ENCODE results near the gene HIC2.
A peak's percentile ranks its signal among the peaks of the same experiment; 100 is the strongest.
"Not testable (repeated sequence)": the region's sequence is repeated elsewhere in the genome, so short reads cannot be mapped to it uniquely, and the experiment has no call there.

HIC2 gene

DNA sequence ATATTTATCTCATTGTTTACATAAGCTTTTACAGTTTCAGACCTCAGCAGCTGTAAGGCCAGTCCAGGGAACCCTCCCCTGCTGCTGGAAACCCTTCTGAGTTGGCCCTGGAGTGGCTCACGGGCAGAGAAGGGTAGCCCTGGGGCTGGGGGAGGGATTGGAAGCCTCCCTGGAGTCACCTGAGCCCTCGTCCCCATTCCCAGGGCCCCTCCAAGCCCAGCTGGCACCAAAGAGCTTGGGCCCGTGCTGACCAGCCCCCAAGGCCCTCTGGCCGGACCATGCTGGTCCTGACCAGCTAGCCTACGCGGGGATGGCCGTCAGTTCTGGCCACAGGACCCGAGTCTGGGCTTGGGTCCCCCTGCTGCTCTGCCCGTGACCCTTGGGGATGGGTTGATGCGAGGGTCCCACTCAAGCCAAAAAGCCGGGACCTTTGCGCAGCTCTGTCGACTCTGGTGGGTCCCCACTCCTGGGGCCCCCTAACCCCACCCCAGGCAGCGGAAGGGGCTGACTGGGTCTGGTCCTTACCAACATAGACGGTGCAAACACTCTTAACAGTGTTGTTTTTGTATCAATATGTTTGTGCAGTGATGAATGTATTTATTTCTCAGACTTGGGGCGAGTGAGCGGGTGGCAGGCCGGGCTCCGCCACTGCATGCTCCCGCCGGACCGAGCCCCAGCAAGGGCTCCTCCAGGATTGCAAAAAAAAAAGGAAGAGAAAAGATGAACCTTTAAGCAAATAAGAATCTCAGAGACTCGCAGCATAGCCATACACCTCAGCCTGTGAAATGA, 32.6 kb downstream of the HIC2 start:
- no peak for DNase-seq (ENCODE audit: low read depth in 2 of 2)

DNA sequence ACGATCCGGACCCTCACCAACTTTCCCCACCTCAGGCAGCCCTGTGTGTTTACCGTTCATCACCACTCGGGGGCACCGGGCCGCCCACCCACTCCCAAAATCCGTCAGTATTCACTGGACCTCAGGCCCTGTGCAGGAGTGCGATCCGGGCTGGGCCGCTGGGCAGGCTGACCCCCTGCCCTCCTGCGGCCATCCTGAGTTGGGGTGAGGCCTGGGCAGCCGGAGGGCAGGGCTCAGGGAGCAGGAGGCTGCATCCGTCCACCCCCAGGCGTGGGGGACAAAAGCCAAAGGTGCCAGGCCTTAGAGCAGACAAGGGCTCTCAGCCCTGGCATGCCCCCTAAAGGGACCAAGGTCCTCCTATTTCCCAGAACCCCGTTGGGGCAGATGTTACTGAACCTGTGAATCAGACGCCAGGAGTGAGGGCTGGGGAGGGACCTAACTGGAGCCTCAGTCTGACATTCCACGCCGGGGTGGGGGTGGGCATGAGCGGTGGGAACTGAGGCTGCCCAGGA, 33.2 kb downstream of the HIC2 start:
- no peak for DNase-seq (ENCODE audit: low read depth in 2 of 2)

DNA sequence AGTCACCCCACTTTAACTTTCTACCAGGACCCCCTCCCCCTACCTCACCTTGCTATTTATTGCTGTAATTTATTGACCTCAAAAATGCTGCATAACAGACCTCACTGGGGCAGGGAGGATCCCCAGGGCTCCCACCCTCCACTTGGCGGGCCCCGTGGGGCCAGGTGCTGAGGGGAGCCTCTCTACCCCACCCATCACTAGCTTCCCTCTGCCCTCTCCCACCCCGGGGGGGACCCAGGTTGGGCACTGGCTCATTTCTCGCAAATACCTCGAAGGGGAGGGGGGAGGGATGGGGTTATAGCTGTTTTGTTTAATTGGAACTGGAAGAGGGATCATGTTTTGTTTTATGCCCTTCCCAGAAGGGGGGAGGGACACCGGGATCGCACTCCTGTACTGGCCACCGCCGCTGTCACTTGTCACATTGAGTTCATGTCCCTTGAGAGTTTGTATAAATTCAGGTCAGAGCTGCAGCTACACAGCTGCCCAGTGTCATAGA, 33.7 kb downstream of the HIC2 start:
- DNase-seq (ENCODE audit: low read depth in 2 of 2) = no peak

DNA sequence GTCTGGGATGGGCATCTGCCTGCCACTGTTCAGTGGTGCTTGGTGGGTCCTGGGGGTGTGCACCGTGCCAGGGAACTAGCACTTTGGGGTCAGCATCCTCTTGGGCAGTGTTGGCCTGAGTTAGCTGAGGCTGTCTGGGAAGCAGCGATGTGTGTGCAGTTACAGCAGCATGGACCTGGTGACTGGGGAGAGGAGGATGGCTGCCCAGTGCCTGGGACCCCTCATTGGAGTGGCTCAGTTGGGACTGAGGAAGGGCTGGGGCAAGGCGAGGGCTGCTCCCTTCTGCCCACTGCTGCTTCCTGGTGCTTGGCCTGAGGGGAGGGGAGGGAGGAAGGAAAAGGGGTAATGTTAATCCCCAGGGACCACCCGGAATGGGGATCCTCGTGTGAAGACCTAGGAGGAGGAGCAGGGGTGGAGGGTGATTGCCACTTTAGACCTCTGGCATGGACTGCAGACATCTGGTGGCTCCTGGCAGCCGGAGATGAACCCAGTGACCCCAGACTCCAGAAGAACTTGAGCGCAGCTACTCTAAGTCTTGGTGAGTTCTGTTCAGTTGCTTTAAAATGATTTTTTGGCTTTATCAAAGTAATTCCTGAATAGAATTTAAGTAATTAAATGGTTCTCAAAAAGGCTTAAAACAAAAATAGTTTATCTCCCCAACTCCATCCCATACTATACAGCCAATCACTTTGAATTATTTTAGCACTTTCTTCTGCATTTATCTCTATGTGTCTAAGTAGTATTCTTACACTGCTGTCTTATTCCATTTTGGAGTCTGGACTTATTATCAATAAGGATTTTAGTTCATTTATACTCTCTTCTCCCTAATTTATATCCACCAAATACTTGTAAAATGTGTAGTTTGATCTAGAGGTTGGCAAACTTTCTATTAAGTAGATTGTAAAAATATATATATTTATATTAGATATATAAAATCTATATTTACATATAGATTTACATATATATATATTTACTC, 34.7 kb downstream of the HIC2 start:
- no peak for DNase-seq (ENCODE audit: low read depth in 2 of 2)

DNA sequence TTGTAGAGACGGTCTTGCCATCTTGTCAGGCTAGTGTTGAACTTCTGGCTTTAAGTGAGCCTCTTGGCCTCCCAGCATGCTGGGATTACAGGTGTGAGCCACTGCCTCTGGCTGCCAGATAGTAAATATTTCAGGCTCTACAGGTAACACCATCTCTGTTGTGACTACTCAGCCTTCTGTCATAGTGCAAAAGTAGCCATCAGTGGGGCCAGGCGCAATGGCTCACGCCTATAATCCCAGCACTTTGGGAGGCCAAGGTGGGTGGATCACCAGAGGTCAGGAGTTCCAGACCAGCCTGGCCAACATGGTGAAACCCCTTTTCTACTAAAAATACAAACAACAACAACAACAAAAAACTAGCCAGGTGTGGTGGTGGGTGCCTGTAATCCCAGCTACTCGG, 35.5 kb downstream of the HIC2 start:
- DNase-seq (ENCODE audit: low read depth in 2 of 2) = not testable (repeated sequence)

DNA sequence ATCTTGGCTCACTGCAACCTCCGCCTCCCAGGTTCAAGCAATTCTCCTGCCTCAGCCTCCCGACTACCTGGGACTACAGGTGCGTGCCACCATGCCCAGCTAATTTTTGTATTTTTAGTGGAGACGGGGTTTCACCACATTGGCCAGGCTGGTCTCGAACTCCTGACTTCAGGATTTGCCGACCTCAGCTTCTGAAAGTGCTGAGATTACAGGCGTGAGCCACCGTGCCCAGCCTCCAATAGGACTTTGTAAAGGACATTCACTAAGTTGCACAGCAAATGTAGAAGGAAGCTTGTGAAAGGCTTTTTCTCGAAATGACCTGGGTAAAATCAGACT, 37.8 kb downstream of the HIC2 start:
- not testable (repeated sequence) for DNase-seq (ENCODE audit: low read depth in 2 of 2)

DNA sequence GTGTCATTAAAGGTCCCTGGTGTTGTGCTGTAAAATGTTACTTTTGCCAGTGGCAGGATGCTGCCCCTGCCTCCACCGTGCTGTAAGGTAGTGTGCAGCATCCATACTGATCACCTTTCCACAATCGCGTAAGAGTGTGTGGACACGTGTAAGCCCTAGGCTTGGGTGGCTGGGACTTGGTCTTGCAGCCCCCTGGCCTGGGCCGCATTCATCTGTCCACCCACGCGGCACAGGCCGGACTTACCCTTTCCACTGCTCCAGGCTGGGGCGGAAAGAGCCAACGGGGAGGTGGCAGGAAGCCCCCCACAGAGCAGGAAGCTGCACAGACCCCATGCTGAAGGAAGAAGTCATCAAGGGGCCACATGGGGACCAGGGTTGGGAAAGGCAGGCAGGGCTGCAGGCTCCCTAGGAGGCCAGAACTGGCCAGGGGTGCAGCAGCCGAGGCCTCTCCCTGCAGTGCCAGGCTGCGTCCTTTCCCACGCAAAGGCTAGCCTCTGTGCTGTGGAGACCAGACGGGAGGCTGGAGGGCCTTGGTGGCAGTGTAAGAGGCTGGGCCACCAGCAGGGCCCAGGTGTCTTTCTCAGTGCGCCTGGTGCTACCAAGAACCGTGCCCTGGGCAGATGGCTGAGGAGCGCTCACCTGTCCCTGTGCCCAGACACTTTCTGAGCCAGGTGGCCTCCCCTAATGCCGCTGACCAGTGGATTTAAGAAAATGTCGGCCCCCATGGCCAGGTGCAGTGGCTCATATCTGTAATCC, 38.3 kb downstream of the HIC2 start:
- no peak for DNase-seq (ENCODE audit: low read depth in 2 of 2)

DNA sequence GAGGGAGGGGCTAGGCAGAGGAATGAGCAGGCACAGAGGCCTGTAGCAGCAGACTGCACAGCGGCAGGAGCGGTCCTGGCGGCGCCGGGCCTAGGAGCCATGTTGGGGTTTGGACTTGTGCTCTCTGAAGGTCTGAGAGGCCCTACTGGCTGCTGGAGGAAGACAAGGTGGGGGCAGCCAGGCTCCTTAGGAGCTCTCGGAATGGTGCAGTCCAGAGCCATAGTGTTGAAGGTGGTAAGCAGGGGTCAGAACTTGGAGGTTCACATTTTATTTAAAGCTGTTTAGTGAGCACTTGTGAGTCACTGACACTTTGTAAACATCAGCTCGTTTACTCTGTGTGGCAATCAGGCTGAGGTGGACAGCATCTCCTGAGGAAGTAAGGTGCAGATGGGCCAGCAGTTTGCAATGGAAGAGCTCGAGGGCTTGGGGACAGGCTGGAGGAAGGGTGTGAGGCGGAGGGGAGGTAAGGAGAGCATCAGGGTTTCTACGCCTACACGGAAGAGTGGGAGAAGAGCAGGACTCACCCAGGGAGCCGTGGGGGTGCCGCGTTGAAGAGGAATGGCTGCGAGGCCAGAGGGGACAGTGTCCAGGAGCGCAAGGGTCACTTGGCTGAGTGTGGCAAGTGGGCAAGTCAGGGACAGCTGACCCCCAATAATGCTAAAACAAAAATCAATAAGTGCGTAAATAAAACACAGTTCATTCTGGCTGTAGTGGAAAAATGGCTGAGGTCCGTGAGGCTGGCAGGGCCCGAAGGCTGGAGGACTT, 40.0 kb downstream of the HIC2 start:
- DNase-seq (ENCODE audit: low read depth in 2 of 2) = no peak

DNA sequence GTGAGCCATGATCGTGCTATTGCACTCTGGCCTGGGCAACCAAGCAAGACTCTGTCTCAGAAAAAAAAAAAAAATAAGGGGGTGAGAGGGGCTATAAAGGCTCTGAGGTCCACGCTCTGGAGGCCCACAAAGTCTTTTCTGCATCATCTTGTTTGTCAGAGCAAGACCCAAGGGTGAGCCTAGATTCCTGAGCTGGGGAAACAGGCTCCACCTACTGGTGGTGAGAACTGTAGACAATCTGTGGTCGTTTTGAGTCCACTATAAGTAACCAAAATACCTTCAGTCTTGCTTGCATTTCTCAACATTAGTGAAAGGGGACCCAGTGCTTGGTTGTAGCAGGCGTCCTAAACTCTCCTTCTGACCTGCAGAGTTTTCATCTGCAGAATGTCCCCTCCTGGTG, 45.5 kb downstream of the HIC2 start:
- not testable (repeated sequence) for DNase-seq (ENCODE audit: low read depth in 2 of 2)

DNA sequence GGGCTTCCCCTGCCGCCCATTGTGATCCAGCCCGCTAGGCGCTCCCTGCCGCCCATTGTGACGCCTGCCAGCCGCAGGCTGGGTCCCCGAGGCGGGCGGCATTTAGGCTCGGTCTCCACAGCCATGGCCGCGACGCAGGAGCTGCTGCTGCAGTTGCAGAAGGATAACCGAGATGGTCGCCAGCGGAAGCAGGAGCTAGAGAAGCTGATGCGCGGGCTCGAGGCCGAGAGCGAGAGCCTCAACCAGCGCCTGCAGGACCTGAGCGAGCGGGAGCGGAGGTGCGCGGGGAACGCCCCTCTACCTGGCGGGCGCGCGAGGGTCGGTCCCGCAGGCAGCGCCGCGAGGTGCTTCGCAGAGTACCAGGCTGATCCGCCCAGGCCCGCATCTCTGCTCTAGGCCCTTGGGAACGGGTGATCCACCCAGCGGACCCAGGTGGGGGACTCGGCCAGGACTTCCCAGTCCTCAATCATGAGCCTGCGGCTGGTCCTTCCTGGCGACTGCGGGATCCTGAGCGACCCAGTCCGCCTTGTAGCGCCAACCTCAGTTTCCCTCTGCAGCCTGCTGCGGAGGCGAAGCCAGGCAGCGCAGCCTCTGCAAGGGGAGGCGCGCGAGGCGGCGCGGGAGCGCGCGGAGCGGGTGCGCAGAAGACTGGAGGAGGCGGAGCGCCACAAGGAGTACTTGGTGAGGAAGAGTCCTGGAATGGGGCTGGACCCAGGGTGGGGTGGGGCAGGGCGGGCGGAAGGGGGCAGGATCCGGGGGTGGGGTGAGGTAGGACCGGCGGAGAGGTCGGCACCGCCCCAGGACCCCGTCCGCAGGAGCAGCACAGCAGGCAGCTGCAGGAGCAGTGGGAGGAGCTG, 50.4 kb downstream of the HIC2 start, which contains the start of gene TMEM191C:
TMEM191C (plus strand) TSS at position 51 of the 857 bp plus-strand sequence; CDS start at position 124, 73 bp downstream.
- not testable (repeated sequence) for DNase-seq (ENCODE audit: low read depth in 2 of 2)

DNA sequence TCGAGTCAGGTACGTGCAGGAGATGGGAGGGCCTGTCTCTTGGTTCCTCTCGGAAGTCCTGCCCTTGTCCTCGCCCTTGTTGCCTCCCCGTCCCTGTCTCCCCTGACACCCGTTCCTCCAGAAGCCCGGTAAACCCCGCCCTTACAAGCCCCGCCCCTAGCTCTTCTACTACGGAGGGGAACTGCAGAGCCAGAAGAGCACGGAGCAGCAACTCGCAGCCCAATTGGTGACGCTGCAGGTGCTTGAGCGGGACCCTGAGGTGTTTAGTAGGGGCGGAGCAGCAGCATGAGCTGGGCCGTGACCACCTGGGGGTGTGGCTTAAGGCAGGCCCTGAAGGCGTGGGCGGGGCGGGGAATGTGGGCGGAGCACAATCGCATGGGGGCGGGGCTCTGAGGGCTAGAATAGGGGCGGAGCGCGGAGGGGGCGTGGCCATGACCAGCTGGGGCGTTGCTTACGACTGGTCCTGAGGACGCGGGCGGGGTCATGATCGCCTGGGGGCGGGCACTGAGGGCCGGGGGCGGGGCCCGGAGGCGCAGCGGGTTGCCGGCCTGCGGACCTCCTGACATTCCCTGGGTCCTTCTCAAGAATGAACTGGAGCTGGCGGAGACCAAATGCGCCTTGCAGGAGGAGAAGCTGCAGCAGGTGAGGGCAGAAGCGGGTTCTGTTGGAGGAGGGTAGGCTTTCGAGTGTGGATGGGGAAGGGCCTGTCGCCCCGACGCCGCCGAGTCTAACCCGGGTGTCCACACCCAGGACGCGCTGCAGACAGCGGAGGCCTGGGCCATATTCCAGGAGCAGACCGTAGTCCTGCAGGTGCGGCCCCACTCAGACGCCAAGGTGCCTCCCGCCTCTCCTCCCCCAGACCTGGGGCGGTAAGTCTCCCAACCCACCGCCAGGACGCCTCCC, 51.3 kb downstream of the HIC2 start:
- DNase-seq (ENCODE audit: low read depth in 2 of 2) = peak; percentile 22 to 33

DNA sequence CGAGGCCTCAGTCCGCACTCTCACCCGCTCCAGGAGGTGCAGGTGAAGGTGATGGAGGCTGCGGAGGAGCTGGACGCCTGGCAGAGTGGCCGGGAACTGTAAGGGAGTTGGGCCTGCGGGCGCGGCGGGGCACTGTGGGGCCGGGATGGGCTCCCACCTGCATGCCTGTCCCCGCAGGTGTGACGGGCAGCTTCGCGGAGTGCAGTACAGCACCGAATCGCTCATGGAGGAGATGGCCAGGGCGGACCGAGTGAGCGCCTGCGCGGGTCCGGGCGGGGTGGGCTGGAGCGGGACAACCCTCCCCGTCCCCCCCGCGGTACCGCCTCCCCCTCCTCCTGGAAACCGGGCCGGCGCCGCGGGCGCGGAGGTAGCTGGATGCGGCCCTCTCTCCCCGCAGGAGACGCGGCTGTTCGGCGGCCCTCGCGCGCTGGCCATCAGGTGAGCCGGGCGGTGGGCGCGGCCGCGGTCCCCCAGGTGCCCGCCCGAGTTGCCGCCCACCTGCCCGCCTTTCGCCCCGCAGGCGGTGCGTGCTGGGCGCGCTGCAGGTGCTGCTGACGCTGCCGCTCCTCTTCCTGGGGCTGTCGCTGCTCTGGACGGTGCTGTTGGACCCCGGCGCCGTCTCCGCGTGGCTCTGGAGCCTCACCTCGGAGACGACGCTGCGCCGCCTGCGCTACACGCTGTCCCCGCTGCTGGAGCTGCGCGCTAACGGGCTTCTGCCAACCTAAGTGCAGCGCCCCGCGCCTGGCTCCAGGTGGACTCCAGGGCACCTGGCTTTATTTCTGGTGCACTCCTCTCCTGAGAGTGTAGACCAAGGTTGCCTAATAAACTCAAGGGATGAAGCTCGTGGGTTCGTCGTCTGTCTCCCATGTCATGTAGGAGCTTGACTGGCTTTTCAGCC, 52.2 kb downstream of the HIC2 start:
- not testable (repeated sequence) for DNase-seq (ENCODE audit: low read depth in 2 of 2)

DNA sequence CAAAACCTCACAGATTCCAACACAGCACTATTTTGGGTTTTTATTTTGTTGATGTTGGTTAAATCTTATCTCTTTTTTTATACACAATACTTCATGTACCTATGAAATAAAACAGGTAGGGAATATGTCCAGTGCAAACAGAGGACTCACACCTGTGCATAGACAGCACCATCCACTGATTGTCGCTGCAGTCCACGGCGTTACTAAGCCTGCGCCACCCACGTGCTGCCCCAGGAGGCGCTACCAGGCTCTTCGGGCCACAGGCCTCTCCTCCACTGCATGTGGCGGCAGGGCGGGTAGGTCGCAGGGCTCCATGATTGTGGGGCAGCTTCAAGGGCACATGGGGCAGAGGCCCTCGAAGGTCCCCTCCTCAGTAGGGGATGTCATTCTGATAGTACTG, 55.8 kb downstream of the HIC2 start:
- DNase-seq (ENCODE audit: low read depth in 2 of 2) = not testable (repeated sequence)

DNA sequence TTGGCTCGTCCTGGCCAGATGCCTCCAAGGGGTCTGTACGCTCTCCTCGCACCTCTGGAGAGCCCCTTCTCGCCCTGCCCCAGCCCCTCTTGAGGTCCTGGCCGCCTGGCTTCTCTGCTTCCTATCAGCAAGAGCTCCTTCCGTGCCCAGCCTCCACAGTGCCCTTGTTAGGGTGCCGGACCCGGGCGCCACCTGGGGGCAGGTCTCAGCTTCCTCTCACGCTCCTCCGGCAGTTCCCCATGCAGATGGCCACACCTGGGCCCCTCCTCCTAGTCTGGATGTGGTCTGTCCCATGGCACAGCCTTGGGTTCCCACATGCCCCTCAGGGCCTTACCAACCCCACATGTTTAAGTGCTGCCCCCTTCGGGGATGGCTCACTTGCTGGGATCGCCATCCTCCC, 56.5 kb downstream of the HIC2 start:
- DNase-seq (ENCODE audit: low read depth in 2 of 2) = not testable (repeated sequence)

DNA sequence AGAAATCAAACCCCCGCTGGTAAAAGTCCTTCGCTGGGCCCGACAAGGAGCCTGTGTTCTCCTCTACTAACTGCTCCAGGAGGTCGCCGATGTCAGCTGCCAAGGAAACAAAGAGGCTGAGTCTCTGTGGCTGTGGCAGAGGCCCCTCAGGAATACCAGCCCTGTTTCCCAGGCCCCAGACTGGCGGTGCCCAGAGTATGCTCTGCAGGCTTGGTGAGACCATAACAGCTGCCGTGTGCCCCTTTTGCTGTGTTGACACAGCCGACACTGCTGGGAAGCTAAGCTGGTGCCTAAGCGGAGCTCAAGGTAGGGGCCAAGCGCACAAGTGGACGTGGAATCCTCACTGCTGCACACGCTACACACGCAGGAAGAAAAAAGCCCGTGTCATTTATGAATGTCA, 66.9 kb downstream of the HIC2 start:
- DNase-seq (ENCODE audit: low read depth in 2 of 2) = not testable (repeated sequence)

DNA sequence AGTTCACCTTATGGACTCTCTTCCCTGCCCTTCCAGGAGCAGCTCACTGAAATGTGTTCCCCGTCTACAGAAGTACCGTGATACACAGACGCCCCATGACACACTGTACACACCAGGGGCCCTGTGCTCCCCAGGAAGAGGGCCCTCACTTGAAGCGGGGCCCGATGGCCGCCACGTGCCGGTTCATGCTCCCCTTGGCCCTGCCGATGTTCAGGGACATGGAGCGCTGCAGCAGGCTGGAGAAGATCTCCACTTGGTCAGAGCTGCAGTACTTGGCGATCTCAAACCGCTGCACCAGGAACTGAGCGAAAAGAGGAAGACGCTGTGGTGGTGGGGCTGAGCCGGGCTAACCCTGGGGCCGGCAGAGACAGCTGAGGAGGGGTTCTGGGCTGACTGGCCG, 70.6 kb downstream of the HIC2 start:
- DNase-seq (ENCODE audit: low read depth in 2 of 2) = not testable (repeated sequence)

DNA sequence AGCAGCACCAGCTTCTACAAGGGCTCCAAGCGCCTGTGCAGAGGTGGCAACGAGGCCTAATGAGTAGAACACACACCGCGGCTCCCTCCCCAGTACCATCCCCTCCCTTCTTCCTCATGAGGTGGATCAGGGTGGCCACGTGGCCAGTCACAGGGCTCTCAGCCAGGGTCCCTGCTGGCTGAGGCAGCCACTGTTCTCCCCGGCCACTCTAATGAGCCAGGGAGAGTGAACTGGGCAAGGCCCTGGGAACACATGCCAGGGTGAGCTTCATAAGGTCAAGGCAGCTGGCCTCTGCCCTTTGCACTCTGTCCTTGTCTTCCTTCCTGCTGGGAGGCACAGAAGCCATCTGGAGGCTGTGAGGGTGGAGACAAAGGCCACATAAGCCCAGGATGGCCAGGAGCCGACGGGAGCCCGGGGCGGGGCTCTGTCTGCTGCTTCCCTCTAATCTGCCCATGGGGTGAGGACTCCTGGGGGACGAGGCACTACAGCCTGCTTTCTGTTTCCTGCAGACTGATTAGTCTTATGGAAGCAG, 72.0 kb downstream of the HIC2 start:
- not testable (repeated sequence) for DNase-seq (ENCODE audit: low read depth in 2 of 2)

Data from fibroblast of skin of left quadriceps (primary cell).